ENCODE measurements around the gene FER1L5.
"Not testable (repeated sequence)": the region's sequence is repeated elsewhere in the genome, so short reads cannot be mapped to it uniquely, and the experiment has no call there.

DNA sequence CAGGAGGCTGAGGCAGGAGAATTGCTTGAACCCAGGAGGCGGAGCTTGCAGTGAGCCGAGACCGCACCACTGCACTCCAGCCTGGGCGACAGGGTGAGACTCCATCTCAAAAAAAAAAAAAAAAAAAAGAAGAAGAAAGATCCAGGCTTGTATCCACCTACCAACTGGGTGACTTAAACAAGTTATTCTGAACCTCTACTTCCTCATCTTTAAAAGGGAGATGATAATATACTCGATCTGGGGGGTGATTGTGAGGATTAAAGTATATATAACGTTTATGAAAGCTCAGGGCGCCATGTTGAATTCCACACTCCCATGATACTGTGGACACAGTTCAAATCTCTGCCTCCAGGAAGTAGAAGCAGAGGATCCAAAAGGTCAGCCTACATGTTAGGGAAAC, 12.2 kb downstream of the FER1L5 start:
- not testable (repeated sequence) for TF ChIP-seq POLR2A, POLR2AphosphoS5, EP300 (IDR thresholded peaks at IDR 0.05)
- TF ChIP-seq, protein P1, sequence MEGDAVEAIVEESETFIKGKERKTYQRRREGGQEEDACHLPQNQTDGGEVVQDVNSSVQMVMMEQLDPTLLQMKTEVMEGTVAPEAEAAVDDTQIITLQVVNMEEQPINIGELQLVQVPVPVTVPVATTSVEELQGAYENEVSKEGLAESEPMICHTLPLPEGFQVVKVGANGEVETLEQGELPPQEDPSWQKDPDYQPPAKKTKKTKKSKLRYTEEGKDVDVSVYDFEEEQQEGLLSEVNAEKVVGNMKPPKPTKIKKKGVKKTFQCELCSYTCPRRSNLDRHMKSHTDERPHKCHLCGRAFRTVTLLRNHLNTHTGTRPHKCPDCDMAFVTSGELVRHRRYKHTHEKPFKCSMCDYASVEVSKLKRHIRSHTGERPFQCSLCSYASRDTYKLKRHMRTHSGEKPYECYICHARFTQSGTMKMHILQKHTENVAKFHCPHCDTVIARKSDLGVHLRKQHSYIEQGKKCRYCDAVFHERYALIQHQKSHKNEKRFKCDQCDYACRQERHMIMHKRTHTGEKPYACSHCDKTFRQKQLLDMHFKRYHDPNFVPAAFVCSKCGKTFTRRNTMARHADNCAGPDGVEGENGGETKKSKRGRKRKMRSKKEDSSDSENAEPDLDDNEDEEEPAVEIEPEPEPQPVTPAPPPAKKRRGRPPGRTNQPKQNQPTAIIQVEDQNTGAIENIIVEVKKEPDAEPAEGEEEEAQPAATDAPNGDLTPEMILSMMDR (IDR thresholded peaks at IDR 0.05): not testable (repeated sequence)
